Measurements from ENCODE around the gene SORCS2.

DNA sequence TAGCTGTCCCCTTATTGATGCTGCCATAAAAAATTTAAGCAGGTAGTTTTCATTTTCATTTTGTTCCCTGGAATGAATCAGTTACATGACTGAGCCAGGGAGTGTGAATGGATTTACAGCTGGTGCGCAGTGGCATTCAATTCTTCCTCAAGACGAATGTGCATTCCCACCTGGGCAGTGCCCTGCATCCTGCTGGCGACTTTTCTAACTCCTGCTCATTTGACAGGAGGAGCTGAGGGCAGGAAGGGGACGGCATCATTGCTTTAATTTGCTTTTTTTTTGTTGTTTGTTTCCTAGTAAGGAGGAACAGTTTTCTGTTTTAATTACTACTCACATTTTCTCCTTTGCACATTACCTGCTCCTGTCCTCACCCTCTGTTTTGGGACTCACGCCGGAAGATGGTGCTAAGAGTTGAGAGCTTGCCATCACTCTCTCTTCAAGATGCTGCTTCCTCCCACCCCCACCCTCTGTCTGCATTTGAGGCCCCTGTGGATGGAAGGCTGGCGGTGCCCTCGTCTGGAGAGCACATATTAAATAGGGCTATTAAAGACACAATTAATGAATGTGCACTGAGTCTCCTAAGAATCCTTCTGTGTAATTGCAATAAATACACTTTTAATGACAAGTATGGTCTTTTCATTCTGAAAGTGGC is 206.6 kb downstream of the SORCS2 start:
- TF ChIP-seq, protein P1, sequence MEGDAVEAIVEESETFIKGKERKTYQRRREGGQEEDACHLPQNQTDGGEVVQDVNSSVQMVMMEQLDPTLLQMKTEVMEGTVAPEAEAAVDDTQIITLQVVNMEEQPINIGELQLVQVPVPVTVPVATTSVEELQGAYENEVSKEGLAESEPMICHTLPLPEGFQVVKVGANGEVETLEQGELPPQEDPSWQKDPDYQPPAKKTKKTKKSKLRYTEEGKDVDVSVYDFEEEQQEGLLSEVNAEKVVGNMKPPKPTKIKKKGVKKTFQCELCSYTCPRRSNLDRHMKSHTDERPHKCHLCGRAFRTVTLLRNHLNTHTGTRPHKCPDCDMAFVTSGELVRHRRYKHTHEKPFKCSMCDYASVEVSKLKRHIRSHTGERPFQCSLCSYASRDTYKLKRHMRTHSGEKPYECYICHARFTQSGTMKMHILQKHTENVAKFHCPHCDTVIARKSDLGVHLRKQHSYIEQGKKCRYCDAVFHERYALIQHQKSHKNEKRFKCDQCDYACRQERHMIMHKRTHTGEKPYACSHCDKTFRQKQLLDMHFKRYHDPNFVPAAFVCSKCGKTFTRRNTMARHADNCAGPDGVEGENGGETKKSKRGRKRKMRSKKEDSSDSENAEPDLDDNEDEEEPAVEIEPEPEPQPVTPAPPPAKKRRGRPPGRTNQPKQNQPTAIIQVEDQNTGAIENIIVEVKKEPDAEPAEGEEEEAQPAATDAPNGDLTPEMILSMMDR (IDR thresholded peaks at IDR 0.05) = no peak
- no peak for TF ChIP-seq POLR2A (IDR thresholded peaks at IDR 0.05)
